ENCODE data around the gene HLX. TPM values are rescaled to one million over a fixed set of nuclear protein-coding genes. Genes with fewer than 3 reads are reported as not detected.

The HLX gene
- total and polyA plus RNA-seq, 4 donors = 3.0 to 8.3 (median 6.1) TPM

- TF ChIP-seq ZBTB33 (IDR thresholded peaks at IDR 0.05) (peak; percentile 53), GABPA (IDR thresholded peaks at IDR 0.05 in 1 of 2, conservative IDR thresholded peaks at IDR 0.05 in 1 of 2) (no peak), CTCF (IDR thresholded peaks at IDR 0.05; ENCODE audit: low read depth, low read length, missing input control) (peak; percentile 11), MAX (IDR thresholded peaks at IDR 0.05) (peak; percentile 99)
Observed at GRCh38 chr1:220914283-220915116, 35.3 kb downstream of the HLX start (continued).

GRCh38 chr1:220915117-220915440 is 35.8 kb downstream of the HLX start:
- 68% methylated on average over 4 of the region's 4 CpGs for WGBS

More at GRCh38 chr1:220915117-220915440, 35.8 kb downstream of the HLX start:
- no peaks in the 10 kb centered on the region for H3K27me3 ChIP-seq (ENCODE audit: control insufficient read depth in 4 of 4, insufficient read depth in 4 of 4, low read length in 3 of 4)
- DNase-seq (ENCODE audit: low spot score) = no peak
- H3K27ac ChIP-seq (ENCODE audit: low read depth in 1 of 2, low read length in 2 of 2) = peak overlapping the region in 1 of 2 donors; percentile 28
- no peak for TF ChIP-seq GABPA (IDR thresholded peaks at IDR 0.05 in 1 of 2, conservative IDR thresholded peaks at IDR 0.05 in 1 of 2)
- no peak for TF ChIP-seq ATF3 (IDR thresholded peaks at IDR 0.05)
- no peak for TF ChIP-seq EGR1 (IDR thresholded peaks at IDR 0.05; ENCODE audit: low read depth in 2 of 2)
- TF ChIP-seq TAF1 (conservative IDR thresholded peaks at IDR 0.05) = no peak
- TF ChIP-seq ZBTB33 (IDR thresholded peaks at IDR 0.05) = no peak
- no peak for TF ChIP-seq YY1 (IDR thresholded peaks at IDR 0.05)
- TF ChIP-seq HNF4A (conservative IDR thresholded peaks at IDR 0.05) = no peak
- no peak for TF ChIP-seq SP1 (IDR thresholded peaks at IDR 0.05)
- TF ChIP-seq RAD21 (IDR thresholded peaks at IDR 0.05) = no peak
- no peak for TF ChIP-seq HNF4G (IDR thresholded peaks at IDR 0.05)
- TF ChIP-seq JUND (IDR thresholded peaks at IDR 0.05) = no peak
- no peak for TF ChIP-seq FOXA1 (IDR thresholded peaks at IDR 0.05)
- no peak for TF ChIP-seq NR2F2 (IDR thresholded peaks at IDR 0.05)
- TF ChIP-seq MAX (IDR thresholded peaks at IDR 0.05) = no peak
- no peak for TF ChIP-seq CTCF (IDR thresholded peaks at IDR 0.05; ENCODE audit: low read depth, low read length, missing input control)
- TF ChIP-seq RXRA (IDR thresholded peaks at IDR 0.05) = no peak
- no peak for TF ChIP-seq REST (IDR thresholded peaks at IDR 0.05)
- TF ChIP-seq FOXA2 (IDR thresholded peaks at IDR 0.05) = no peak
- peaks cover 12 to 21% (median 13%) of the 10 kb centered on the region in 4 donors for H3K4me1 ChIP-seq (ENCODE audit: control insufficient read depth in 4 of 4, insufficient read depth in 4 of 4, low read length in 3 of 4)
- H3K9me3 ChIP-seq (ENCODE audit: control insufficient read depth in 4 of 4, low read length in 3 of 4) = no peaks in the 10 kb centered on the region
- no peak overlapping the region for H3K4me3 ChIP-seq (ENCODE audit: low read depth in 1 of 3, low read length in 3 of 3)
- H3K36me3 ChIP-seq (ENCODE audit: control insufficient read depth in 4 of 4, insufficient read depth in 3 of 4, low read depth in 1 of 4, low read length in 3 of 4) = no peaks in the 10 kb centered on the region
- H3K9ac ChIP-seq (ENCODE audit: low read depth in 1 of 2, low read length in 2 of 2) = no peak overlapping the region

All from liver (tissue), 9 donors.